HuH-7 (cell line): Measurements from ENCODE around the gene UPK3B.
"Not testable (repeated sequence)": the region's sequence is repeated elsewhere in the genome, so short reads cannot be mapped to it uniquely, and the experiment has no call there.

ENCODE experiments used
- DNase-seq: peaks from one replicate; pipeline ENCODE4 v3.0.0; 2011; ENCODE audit warnings: low spot score

Gene UPK3B

GRCh38 chr7:76509931-76510877, at the start of gene UPK3B:
Gene UPK3B (plus strand): TSS chr7:76510552. CDS start chr7:76510653, 101 bp downstream.
- DNase-seq: no peak

GRCh38 chr7:76460767-76461166, 49.6 kb upstream of the UPK3B start:
- not testable (repeated sequence) for DNase-seq

- DNase-seq: not testable (repeated sequence)
Measured at GRCh38 chr7:76461464-76462101, 48.8 kb upstream of the UPK3B start, which contains the start of gene DTX2. Gene DTX2 (plus strand): TSS chr7:76461709. CDS start chr7:76480510, 18,801 bp downstream.

GRCh38 chr7:76462271-76462882, 48.0 kb upstream of the UPK3B start:
- DNase-seq: not testable (repeated sequence)

- not testable (repeated sequence) for DNase-seq
Measured at GRCh38 chr7:76464959-76465358, 45.4 kb upstream of the UPK3B start.

- DNase-seq: not testable (repeated sequence)
Measured at GRCh38 chr7:76465950-76466349, 44.4 kb upstream of the UPK3B start.

- not testable (repeated sequence) for DNase-seq
Measured at GRCh38 chr7:76467743-76468404, 42.5 kb upstream of the UPK3B start.

GRCh38 chr7:76471556-76472221, 38.7 kb upstream of the UPK3B start:
- DNase-seq: not testable (repeated sequence)

- DNase-seq: not testable (repeated sequence)
Measured at GRCh38 chr7:76473097-76473496, 37.3 kb upstream of the UPK3B start.

- not testable (repeated sequence) for DNase-seq
Measured at GRCh38 chr7:76476280-76476679, 34.1 kb upstream of the UPK3B start.

GRCh38 chr7:76476742-76477474, 33.4 kb upstream of the UPK3B start:
- DNase-seq: not testable (repeated sequence)

- DNase-seq: not testable (repeated sequence)
Measured at GRCh38 chr7:76479628-76480027, 30.7 kb upstream of the UPK3B start.

GRCh38 chr7:76480403-76481253, 29.7 kb upstream of the UPK3B start:
- DNase-seq: not testable (repeated sequence)

GRCh38 chr7:76482660-76483059, 27.7 kb upstream of the UPK3B start:
- DNase-seq: not testable (repeated sequence)

GRCh38 chr7:76483081-76483480, 27.3 kb upstream of the UPK3B start:
- not testable (repeated sequence) for DNase-seq

GRCh38 chr7:76484456-76484855, 25.9 kb upstream of the UPK3B start:
- not testable (repeated sequence) for DNase-seq

- DNase-seq: not testable (repeated sequence)
Measured at GRCh38 chr7:76485822-76486610, 24.3 kb upstream of the UPK3B start.

GRCh38 chr7:76486618-76487017, 23.7 kb upstream of the UPK3B start:
- DNase-seq: not testable (repeated sequence)

- not testable (repeated sequence) for DNase-seq
Measured at GRCh38 chr7:76487969-76488368, 22.4 kb upstream of the UPK3B start.
